ENCODE data around the gene COASY.

The COASY gene

GRCh38 chr17:42522263-42522790 lies 39.6 kb upstream of the COASY start:
- peaks cover 46% of the 10 kb centered on the region for H3K4me1 ChIP-seq (ENCODE audit: insufficient read depth, insufficient read length)
- no peaks in the 10 kb centered on the region for H3K9me3 ChIP-seq (ENCODE audit: insufficient read depth, low read length)
- no peak overlapping the region for H3K4me3 ChIP-seq (ENCODE audit: insufficient read length, low read depth)
- no peak for DNase-seq (ENCODE audit: low read depth, low spot score)
- H3K36me3 ChIP-seq (ENCODE audit: insufficient read depth, insufficient read length, low read length) = peaks cover 39% of the 10 kb centered on the region
- no peaks in the 10 kb centered on the region for H3K27me3 ChIP-seq (ENCODE audit: insufficient read depth, insufficient read length)
- TF ChIP-seq ZNF274 (IDR thresholded peaks at IDR 0.05; ENCODE audit: low read depth, low read length) = no peak
- no peak for TF ChIP-seq SUZ12 (IDR thresholded peaks at IDR 0.05; ENCODE audit: extremely low read depth, insufficient read depth, insufficient read length)
- no peak for TF ChIP-seq YY1 (IDR thresholded peaks at IDR 0.05; ENCODE audit: insufficient read depth, insufficient read length)
- H3K9ac ChIP-seq (ENCODE audit: insufficient read length, low read depth) = peak overlapping the region; percentile 58

GRCh38 chr17:42522798-42523278 lies 39.1 kb upstream of the COASY start:
- H3K4me1 ChIP-seq (ENCODE audit: insufficient read depth, insufficient read length) = peaks cover 46% of the 10 kb centered on the region
- H3K4me3 ChIP-seq (ENCODE audit: insufficient read length, low read depth) = no peak overlapping the region
- H3K36me3 ChIP-seq (ENCODE audit: insufficient read depth, insufficient read length, low read length) = peaks cover 34% of the 10 kb centered on the region
- no peak for DNase-seq (ENCODE audit: low read depth, low spot score)
- no peak for TF ChIP-seq YY1 (IDR thresholded peaks at IDR 0.05; ENCODE audit: insufficient read depth, insufficient read length)
- TF ChIP-seq SUZ12 (IDR thresholded peaks at IDR 0.05; ENCODE audit: extremely low read depth, insufficient read depth, insufficient read length) = no peak
- no peak for TF ChIP-seq ZNF274 (IDR thresholded peaks at IDR 0.05; ENCODE audit: low read depth, low read length)
- no peaks in the 10 kb centered on the region for H3K27me3 ChIP-seq (ENCODE audit: insufficient read depth, insufficient read length)
- peak overlapping the region; percentile 27 for H3K9ac ChIP-seq (ENCODE audit: insufficient read length, low read depth)
- no peaks in the 10 kb centered on the region for H3K9me3 ChIP-seq (ENCODE audit: insufficient read depth, low read length)

- H3K4me1 ChIP-seq (ENCODE audit: insufficient read depth, insufficient read length) = peaks cover 34% of the 10 kb centered on the region
- DNase-seq (ENCODE audit: low read depth, low spot score) = no peak
- TF ChIP-seq ZNF274 (IDR thresholded peaks at IDR 0.05; ENCODE audit: low read depth, low read length) = no peak
- TF ChIP-seq SUZ12 (IDR thresholded peaks at IDR 0.05; ENCODE audit: extremely low read depth, insufficient read depth, insufficient read length) = no peak
- TF ChIP-seq YY1 (IDR thresholded peaks at IDR 0.05; ENCODE audit: insufficient read depth, insufficient read length) = no peak
- no peaks in the 10 kb centered on the region; the same call in 1 of the 2 replicates for H3K9me3 ChIP-seq (ENCODE audit: insufficient read depth, low read length)
- H3K9ac ChIP-seq (ENCODE audit: insufficient read length, low read depth) = no peak overlapping the region
- H3K27me3 ChIP-seq (ENCODE audit: insufficient read depth, insufficient read length) = no peaks in the 10 kb centered on the region
- H3K36me3 ChIP-seq (ENCODE audit: insufficient read depth, insufficient read length, low read length) = peaks cover 26% of the 10 kb centered on the region
- H3K4me3 ChIP-seq (ENCODE audit: insufficient read length, low read depth) = no peak overlapping the region
Observed at GRCh38 chr17:42525221-42525620, 36.7 kb upstream of the COASY start.

GRCh38 chr17:42526031-42526444 lies 35.9 kb upstream of the COASY start:
- TF ChIP-seq SUZ12 (IDR thresholded peaks at IDR 0.05; ENCODE audit: extremely low read depth, insufficient read depth, insufficient read length) (no peak), ZNF274 (IDR thresholded peaks at IDR 0.05; ENCODE audit: low read depth, low read length) (no peak), YY1 (IDR thresholded peaks at IDR 0.05; ENCODE audit: insufficient read depth, insufficient read length) (no peak)
- H3K4me1 ChIP-seq (ENCODE audit: insufficient read depth, insufficient read length) = peaks cover 28% of the 10 kb centered on the region
- DNase-seq (ENCODE audit: low read depth, low spot score) = no peak

GRCh38 chr17:42527932-42528331 lies 34.0 kb upstream of the COASY start:
- Histone ChIP-seq H3K9ac (ENCODE audit: insufficient read length, low read depth) (no peak overlapping the region), H3K4me1 (ENCODE audit: insufficient read depth, insufficient read length) (peaks cover 10% of the 10 kb centered on the region), H3K9me3 (ENCODE audit: insufficient read depth, low read length) (no peaks in the 10 kb centered on the region; the same call in 1 of the 2 replicates), H3K27me3 (ENCODE audit: insufficient read depth, insufficient read length) (peaks cover 5% of the 10 kb centered on the region), H3K36me3 (ENCODE audit: insufficient read depth, insufficient read length, low read length) (peaks cover 5% of the 10 kb centered on the region), H3K4me3 (ENCODE audit: insufficient read length, low read depth) (no peak overlapping the region)
- no peak for TF ChIP-seq SUZ12 (IDR thresholded peaks at IDR 0.05; ENCODE audit: extremely low read depth, insufficient read depth, insufficient read length)
- TF ChIP-seq YY1 (IDR thresholded peaks at IDR 0.05; ENCODE audit: insufficient read depth, insufficient read length) = no peak
- TF ChIP-seq ZNF274 (IDR thresholded peaks at IDR 0.05; ENCODE audit: low read depth, low read length) = no peak
- no peak for DNase-seq (ENCODE audit: low read depth, low spot score)

More at GRCh38 chr17:42526031-42526444, 35.9 kb upstream of the COASY start:
- H3K9me3 ChIP-seq (ENCODE audit: insufficient read depth, low read length) = no peaks in the 10 kb centered on the region; the same call in 1 of the 2 replicates
- peaks cover under 1% of the 10 kb centered on the region for H3K27me3 ChIP-seq (ENCODE audit: insufficient read depth, insufficient read length)
- no peak overlapping the region for H3K9ac ChIP-seq (ENCODE audit: insufficient read length, low read depth)
- peaks cover 24% of the 10 kb centered on the region for H3K36me3 ChIP-seq (ENCODE audit: insufficient read depth, insufficient read length, low read length)
- no peak overlapping the region for H3K4me3 ChIP-seq (ENCODE audit: insufficient read length, low read depth)

GRCh38 chr17:42529061-42529460 lies 32.9 kb upstream of the COASY start:
- H3K4me1 ChIP-seq (ENCODE audit: insufficient read depth, insufficient read length) = peaks cover 8% of the 10 kb centered on the region
- no peaks in the 10 kb centered on the region; the same call in 1 of the 2 replicates for H3K9me3 ChIP-seq (ENCODE audit: insufficient read depth, low read length)
- DNase-seq (ENCODE audit: low read depth, low spot score) = no peak
- no peak for TF ChIP-seq SUZ12 (IDR thresholded peaks at IDR 0.05; ENCODE audit: extremely low read depth, insufficient read depth, insufficient read length)
- no peak for TF ChIP-seq YY1 (IDR thresholded peaks at IDR 0.05; ENCODE audit: insufficient read depth, insufficient read length)
- TF ChIP-seq ZNF274 (IDR thresholded peaks at IDR 0.05; ENCODE audit: low read depth, low read length) = no peak
- H3K36me3 ChIP-seq (ENCODE audit: insufficient read depth, insufficient read length, low read length) = no peaks in the 10 kb centered on the region
- H3K9ac ChIP-seq (ENCODE audit: insufficient read length, low read depth) = no peak overlapping the region
- no peak overlapping the region for H3K4me3 ChIP-seq (ENCODE audit: insufficient read length, low read depth)
- H3K27me3 ChIP-seq (ENCODE audit: insufficient read depth, insufficient read length) = peaks cover 5% of the 10 kb centered on the region

- Histone ChIP-seq H3K4me1 (ENCODE audit: insufficient read depth, insufficient read length) (peaks cover 13% of the 10 kb centered on the region), H3K27me3 (ENCODE audit: insufficient read depth, insufficient read length) (peaks cover 5% of the 10 kb centered on the region), H3K4me3 (ENCODE audit: insufficient read length, low read depth) (no peak overlapping the region), H3K9me3 (ENCODE audit: insufficient read depth, low read length) (no peaks in the 10 kb centered on the region; the same call in 1 of the 2 replicates), H3K36me3 (ENCODE audit: insufficient read depth, insufficient read length, low read length) (no peaks in the 10 kb centered on the region), H3K9ac (ENCODE audit: insufficient read length, low read depth) (no peak overlapping the region)
- DNase-seq (ENCODE audit: low read depth, low spot score) = no peak
- TF ChIP-seq YY1 (IDR thresholded peaks at IDR 0.05; ENCODE audit: insufficient read depth, insufficient read length) (no peak), ZNF274 (IDR thresholded peaks at IDR 0.05; ENCODE audit: low read depth, low read length) (no peak), SUZ12 (IDR thresholded peaks at IDR 0.05; ENCODE audit: extremely low read depth, insufficient read depth, insufficient read length) (no peak)
Observed at GRCh38 chr17:42530952-42531454, 30.9 kb upstream of the COASY start.
